ENCODE measurements around the gene MEAK7.

DNA sequence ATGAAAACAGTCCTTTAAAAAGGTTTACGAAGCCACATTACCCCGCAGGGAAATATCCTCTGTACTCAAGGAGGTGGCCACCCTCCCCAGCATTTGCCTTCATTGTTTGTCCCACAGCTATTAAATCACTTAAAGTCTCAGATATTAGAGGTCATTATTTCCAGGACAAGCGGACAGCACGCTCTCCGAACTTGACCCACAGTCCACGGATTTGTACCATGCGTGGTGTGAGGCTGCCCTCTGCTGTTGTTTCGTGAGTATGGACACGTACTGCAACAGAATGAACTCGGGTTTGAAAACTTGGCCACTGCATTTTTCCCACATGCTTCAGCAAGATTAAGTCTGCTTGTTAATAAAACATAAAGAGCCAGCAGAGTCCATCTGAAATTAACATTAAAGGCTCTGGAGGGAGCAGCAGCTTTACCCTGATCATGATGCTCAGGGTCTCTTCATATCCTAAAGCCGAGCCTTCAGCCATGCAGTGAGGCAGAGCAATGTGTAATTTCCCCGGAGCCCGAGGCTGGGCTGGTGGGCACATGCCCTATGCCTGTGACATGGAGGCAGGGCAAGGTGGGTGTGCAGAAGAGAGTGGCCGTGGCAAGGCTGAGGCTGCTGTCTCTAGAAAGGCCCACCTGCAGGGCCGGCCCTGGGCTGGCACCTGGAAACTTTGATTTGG, 19.7 kb downstream of the MEAK7 start:
- TF ChIP-seq, protein P1, sequence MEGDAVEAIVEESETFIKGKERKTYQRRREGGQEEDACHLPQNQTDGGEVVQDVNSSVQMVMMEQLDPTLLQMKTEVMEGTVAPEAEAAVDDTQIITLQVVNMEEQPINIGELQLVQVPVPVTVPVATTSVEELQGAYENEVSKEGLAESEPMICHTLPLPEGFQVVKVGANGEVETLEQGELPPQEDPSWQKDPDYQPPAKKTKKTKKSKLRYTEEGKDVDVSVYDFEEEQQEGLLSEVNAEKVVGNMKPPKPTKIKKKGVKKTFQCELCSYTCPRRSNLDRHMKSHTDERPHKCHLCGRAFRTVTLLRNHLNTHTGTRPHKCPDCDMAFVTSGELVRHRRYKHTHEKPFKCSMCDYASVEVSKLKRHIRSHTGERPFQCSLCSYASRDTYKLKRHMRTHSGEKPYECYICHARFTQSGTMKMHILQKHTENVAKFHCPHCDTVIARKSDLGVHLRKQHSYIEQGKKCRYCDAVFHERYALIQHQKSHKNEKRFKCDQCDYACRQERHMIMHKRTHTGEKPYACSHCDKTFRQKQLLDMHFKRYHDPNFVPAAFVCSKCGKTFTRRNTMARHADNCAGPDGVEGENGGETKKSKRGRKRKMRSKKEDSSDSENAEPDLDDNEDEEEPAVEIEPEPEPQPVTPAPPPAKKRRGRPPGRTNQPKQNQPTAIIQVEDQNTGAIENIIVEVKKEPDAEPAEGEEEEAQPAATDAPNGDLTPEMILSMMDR (IDR thresholded peaks at IDR 0.05), result peak in 3 of 4 experiments; percentile 78 to 86 (median 80)
- TF ChIP-seq POLR2AphosphoS5 (IDR thresholded peaks at IDR 0.05) (no peak), POLR2A (IDR thresholded peaks at IDR 0.05) (no peak)
